GM12872 (cell line): ENCODE data around the gene SLC34A3.

Experiments used
- CTCF ChIP-seq: IDR thresholded peaks from 3 replicates; pipeline ENCODE4 v1.5.1; 2011; ENCODE audit warnings: low read depth, mild to moderate bottlenecking, low read length, moderate library complexity; ENCODE audit not compliant: insufficient read depth

The SLC34A3 gene

GRCh38 chr9:137215196-137215986 is 15.3 kb upstream of the SLC34A3 start:
- TF ChIP-seq CTCF = no peak

GRCh38 chr9:137216188-137216965 is 14.3 kb upstream of the SLC34A3 start:
- TF ChIP-seq CTCF = no peak

GRCh38 chr9:137217276-137218211 is 13.2 kb upstream of the SLC34A3 start:
- no peak for TF ChIP-seq CTCF

DNA sequence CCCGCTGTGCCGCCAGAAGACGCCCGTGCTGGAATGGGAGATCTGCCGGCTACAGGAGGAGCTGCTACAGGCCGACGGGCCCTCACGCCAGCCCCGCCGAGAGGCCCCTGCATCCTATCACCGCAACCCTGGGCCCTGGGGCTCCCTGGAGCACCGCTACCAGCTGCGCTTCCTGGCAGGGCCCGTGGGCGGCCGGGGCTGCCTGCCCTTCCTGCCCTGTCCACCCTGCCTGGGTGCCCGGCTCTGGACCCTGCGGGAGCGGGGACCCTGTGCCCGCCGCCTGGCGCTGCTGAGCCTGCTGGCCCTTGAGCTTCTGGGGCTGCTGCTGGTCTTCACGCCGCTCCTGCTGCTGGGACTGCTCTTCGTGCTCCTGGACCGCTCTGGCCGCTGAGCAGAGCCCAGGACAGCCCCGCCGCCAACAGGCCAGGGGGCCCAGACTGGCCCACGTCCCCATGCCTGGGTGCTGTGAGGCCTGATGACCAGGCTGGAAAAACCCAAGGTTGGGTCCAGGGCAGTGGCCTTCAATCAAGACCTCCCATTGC is 12.4 kb upstream of the SLC34A3 start:
- no peak for TF ChIP-seq CTCF

GRCh38 chr9:137218754-137219271 is 11.9 kb upstream of the SLC34A3 start:
- no peak for TF ChIP-seq CTCF

GRCh38 chr9:137219757-137220316 is 10.9 kb upstream of the SLC34A3 start:
- TF ChIP-seq CTCF = no peak
